Calu3 (cell line): ENCODE results near the gene DCTD. TPM values are rescaled to one million over a fixed set of nuclear protein-coding genes. Genes with fewer than 3 reads are reported as not detected.
"Not testable (repeated sequence)": the region's sequence is repeated elsewhere in the genome, so short reads cannot be mapped to it uniquely, and the experiment has no call there.

Experiments
- BruUV-seq: library from RNA; stranded (reverse); fragments of 400-500 nt; replicated peaks from 2 replicates; lab custom pipeline; 2021; lab: Mats Ljungman, UMichigan
- CTCF ChIA-PET: fragments of 300-600 bp; sonication (Branson Sonifier 250); formaldehyde crosslinking; loops from one replicate; lab custom pipeline; 2022; ENCODE audit warnings: antibody characterized with exemption; lab: Charles Lee
- DNase-seq: peaks from one replicate; pipeline ENCODE4 v3.0.0; 2022
- H3K27ac Mint-ChIP-seq: one replicate; pipeline ENCODE4 v1.8.0; 2022; ENCODE audit warnings: mixed read lengths; ENCODE audit not compliant: unreplicated experiment
- H3K27me3 Mint-ChIP-seq: one replicate; pipeline ENCODE4 v1.8.0; 2022; ENCODE audit warnings: mixed read lengths; ENCODE audit not compliant: unreplicated experiment
- H3K36me3 Mint-ChIP-seq: one replicate; pipeline ENCODE4 v1.8.0; 2022; ENCODE audit warnings: mild to moderate bottlenecking, moderate library complexity, mixed read lengths; ENCODE audit not compliant: insufficient read depth, unreplicated experiment
- H3K4me1 Mint-ChIP-seq: one replicate; pipeline ENCODE4 v1.8.0; 2022; ENCODE audit warnings: mild to moderate bottlenecking, low read depth, mixed read lengths; ENCODE audit not compliant: unreplicated experiment
- H3K4me3 Mint-ChIP-seq: one replicate; pipeline ENCODE4 v1.8.0; 2022; ENCODE audit warnings: mild to moderate bottlenecking, low read depth, moderate library complexity, mixed read lengths; ENCODE audit not compliant: unreplicated experiment
- H3K9me3 Mint-ChIP-seq: one replicate; pipeline ENCODE4 v1.8.0; 2022; ENCODE audit warnings: low read depth, mixed read lengths; ENCODE audit not compliant: unreplicated experiment
- CTCF ChIP-seq: fragments of 200-600 bp; IDR thresholded peaks from one replicate; pipeline ENCODE4 v1.8.0; 2022; ENCODE audit warnings: antibody characterized with exemption; ENCODE audit not compliant: unreplicated experiment
- intact Hi-C: fragments of 100-400 bp; cut with micrococcal nuclease; formaldehyde crosslinking; loops from one replicate; pipeline ENCODE4 v1.10.0; 2022; ENCODE audit not compliant: unreplicated experiment
- total RNA-seq: library from RNA; stranded (reverse); gene quantifications from 2 replicates; pipeline ENCODE4 v1.2.3, GENCODE V29; 2022

The DCTD gene
- total RNA-seq, 1 experiment from 2014 or later = 65.3 TPM

- peaks cover 30% of the 10 kb centered on the region for H3K36me3 Mint-ChIP-seq
- no peak overlapping the region for H3K4me3 Mint-ChIP-seq
- no peaks in the 10 kb centered on the region for H3K27me3 Mint-ChIP-seq
- H3K27ac Mint-ChIP-seq = no peak overlapping the region
- DNase-seq = no peak
- no peaks in the 10 kb centered on the region for H3K4me1 Mint-ChIP-seq
- TF ChIP-seq CTCF = no peak
- BruUV-seq = no TSS peak
- no peaks in the 10 kb centered on the region for H3K9me3 Mint-ChIP-seq
- CTCF ChIA-PET = no interaction called here
- intact Hi-C loops = no loop called here
Observed at GRCh38 chr4:182904211-182904761, 12.9 kb downstream of the DCTD start.

- no peak overlapping the region for H3K4me3 Mint-ChIP-seq
- H3K4me1 Mint-ChIP-seq = no peaks in the 10 kb centered on the region
- no peak for TF ChIP-seq CTCF
- peaks cover 30% of the 10 kb centered on the region for H3K36me3 Mint-ChIP-seq
- CTCF ChIA-PET = no interaction called here
- no peak overlapping the region for H3K27ac Mint-ChIP-seq
- DNase-seq = no peak
- H3K9me3 Mint-ChIP-seq = no peaks in the 10 kb centered on the region
- no peaks in the 10 kb centered on the region for H3K27me3 Mint-ChIP-seq
- intact Hi-C loops = no loop called here
- no TSS peak for BruUV-seq
Observed at GRCh38 chr4:182903013-182903412, 14.2 kb downstream of the DCTD start.

- DNase-seq = no peak
- no TSS peak for BruUV-seq
- H3K9me3 Mint-ChIP-seq = no peaks in the 10 kb centered on the region
- no peak overlapping the region for H3K27ac Mint-ChIP-seq
- CTCF ChIA-PET = no interaction called here
- intact Hi-C loops = no loop called here
- peaks cover under 1% of the 10 kb centered on the region for H3K4me1 Mint-ChIP-seq
- TF ChIP-seq CTCF = no peak
- H3K36me3 Mint-ChIP-seq = peaks cover 26% of the 10 kb centered on the region
- no peak overlapping the region for H3K4me3 Mint-ChIP-seq
- no peaks in the 10 kb centered on the region for H3K27me3 Mint-ChIP-seq
Observed at GRCh38 chr4:182901337-182901736, 15.8 kb downstream of the DCTD start.

GRCh38 chr4:182900021-182900420 is 17.2 kb downstream of the DCTD start:
- H3K4me3 Mint-ChIP-seq, BruUV-seq, CTCF ChIA-PET, intact Hi-C loops, H3K27me3 Mint-ChIP-seq, DNase-seq, H3K9me3 Mint-ChIP-seq, H3K27ac Mint-ChIP-seq, H3K4me1 Mint-ChIP-seq: not testable (repeated sequence)
- peaks cover 18% of the 10 kb centered on the region for H3K36me3 Mint-ChIP-seq

GRCh38 chr4:182898479-182898799 is 18.7 kb downstream of the DCTD start:
- CTCF ChIA-PET = no interaction called here
- no peak for TF ChIP-seq CTCF
- no peak for DNase-seq
- Mint-ChIP-seq H3K4me3 (no peak overlapping the region), H3K36me3 (peaks cover 10% of the 10 kb centered on the region), H3K4me1 (peaks cover 6% of the 10 kb centered on the region), H3K27ac (no peak overlapping the region), H3K9me3 (no peaks in the 10 kb centered on the region), H3K27me3 (no peaks in the 10 kb centered on the region)
- intact Hi-C loops = no loop called here
- no TSS peak for BruUV-seq
